ENCODE measurements around the gene ASCL2.
"Not testable (repeated sequence)": the region's sequence is repeated elsewhere in the genome, so short reads cannot be mapped to it uniquely, and the experiment has no call there.

Gene ASCL2

GRCh38 chr11:2259466-2259830 lies 10.9 kb downstream of the ASCL2 start:
- DNase-seq (ENCODE audit: low spot score), result no peak

GRCh38 chr11:2258501-2259465 lies 11.6 kb downstream of the ASCL2 start:
- no peak for DNase-seq (ENCODE audit: low spot score)

GRCh38 chr11:2256951-2257700 lies 13.3 kb downstream of the ASCL2 start:
- DNase-seq (ENCODE audit: low spot score), result no peak

GRCh38 chr11:2256293-2256913 lies 14.0 kb downstream of the ASCL2 start:
- no peak for DNase-seq (ENCODE audit: low spot score)

DNA sequence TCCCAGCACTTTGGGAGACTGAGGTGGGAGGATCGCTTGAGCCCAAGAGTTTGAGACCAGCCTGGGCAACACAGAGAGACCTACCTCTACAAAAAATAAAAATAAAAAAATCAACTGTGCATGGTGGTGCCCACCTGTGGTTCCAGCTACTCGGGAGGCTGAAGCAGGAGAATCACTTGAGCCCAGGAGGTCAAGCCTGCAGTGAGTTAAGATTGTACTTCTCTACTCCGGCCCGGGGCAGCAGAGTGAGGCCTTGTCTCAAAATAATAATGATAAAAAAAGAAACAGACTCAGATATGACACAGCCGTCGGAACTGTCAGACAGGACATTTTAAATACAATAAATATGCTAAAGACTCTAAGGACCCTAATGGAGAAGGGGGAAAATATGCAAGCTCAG lies 18.4 kb downstream of the ASCL2 start:
- DNase-seq (ENCODE audit: low spot score), result no peak

GRCh38 chr11:2251138-2251537 lies 19.2 kb downstream of the ASCL2 start:
- no peak for DNase-seq (ENCODE audit: low spot score)

DNA sequence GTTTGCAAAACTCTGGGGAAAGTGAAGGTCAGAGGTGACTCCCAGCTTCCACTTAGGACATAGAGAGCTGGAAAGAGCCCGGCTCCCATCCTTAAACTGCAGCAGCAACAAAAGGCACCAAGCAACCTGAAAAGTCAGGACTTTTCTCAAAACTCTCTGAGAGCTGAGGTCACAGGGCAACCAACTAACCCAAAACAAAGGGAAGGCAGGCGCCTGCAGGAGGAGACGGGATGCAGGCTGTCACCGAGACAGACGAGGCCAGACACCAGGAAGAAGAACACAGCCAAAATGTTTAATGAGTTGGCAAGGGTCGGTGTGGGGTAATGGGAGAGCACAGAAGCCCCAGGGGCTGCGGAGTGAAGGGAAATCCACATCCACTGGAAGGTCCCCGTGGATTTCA lies 19.9 kb downstream of the ASCL2 start:
- no peak for DNase-seq (ENCODE audit: low spot score)

DNA sequence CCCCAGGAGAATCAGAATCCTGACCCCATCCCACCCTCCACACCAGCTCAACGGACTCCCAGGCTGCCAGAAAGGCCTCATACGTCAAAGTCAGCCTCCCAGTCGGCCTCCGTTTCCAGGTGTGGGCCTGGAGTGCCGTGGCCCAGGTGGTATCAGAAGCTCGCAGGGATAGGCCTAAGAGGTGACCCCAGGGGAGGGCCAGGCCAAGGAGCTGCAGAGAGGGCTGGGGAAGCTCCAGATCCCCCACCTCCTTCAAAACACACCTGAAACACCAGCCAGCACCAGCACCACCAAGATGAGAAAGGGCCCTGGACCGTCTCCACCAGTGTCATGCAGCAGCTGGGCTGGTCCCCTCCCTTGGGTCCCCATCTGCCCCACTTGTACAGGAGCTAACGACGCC lies 20.3 kb downstream of the ASCL2 start:
- no peak for DNase-seq (ENCODE audit: low spot score)

- no peak for DNase-seq (ENCODE audit: low spot score)
Measured at GRCh38 chr11:2249189-2249916, 21.0 kb downstream of the ASCL2 start.

GRCh38 chr11:2248762-2249161 lies 21.6 kb downstream of the ASCL2 start:
- no peak for DNase-seq (ENCODE audit: low spot score)

- no peak for DNase-seq (ENCODE audit: low spot score)
Measured at GRCh38 chr11:2248242-2248641, 22.1 kb downstream of the ASCL2 start.

GRCh38 chr11:2247496-2247895 lies 22.9 kb downstream of the ASCL2 start:
- DNase-seq (ENCODE audit: low spot score), result no peak

DNA sequence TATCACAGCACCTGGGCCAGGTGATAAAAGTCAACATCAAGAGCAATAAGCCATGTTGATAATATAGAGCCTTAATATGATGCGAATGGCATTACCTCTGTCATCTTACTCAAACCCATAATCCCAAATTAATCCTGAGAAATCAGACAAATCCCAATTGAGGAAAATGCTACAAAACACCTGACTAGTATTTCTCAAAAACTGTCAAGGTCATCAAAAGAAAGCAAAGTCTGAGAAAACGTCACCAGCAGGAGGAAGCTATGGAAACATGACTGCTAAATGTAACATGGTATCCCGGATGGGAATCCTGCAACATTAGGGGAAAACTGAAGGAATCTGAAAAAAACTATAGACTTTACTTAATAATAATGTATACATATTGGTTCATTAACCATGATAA lies 29.6 kb downstream of the ASCL2 start:
- DNase-seq (ENCODE audit: low spot score), result no peak

DNA sequence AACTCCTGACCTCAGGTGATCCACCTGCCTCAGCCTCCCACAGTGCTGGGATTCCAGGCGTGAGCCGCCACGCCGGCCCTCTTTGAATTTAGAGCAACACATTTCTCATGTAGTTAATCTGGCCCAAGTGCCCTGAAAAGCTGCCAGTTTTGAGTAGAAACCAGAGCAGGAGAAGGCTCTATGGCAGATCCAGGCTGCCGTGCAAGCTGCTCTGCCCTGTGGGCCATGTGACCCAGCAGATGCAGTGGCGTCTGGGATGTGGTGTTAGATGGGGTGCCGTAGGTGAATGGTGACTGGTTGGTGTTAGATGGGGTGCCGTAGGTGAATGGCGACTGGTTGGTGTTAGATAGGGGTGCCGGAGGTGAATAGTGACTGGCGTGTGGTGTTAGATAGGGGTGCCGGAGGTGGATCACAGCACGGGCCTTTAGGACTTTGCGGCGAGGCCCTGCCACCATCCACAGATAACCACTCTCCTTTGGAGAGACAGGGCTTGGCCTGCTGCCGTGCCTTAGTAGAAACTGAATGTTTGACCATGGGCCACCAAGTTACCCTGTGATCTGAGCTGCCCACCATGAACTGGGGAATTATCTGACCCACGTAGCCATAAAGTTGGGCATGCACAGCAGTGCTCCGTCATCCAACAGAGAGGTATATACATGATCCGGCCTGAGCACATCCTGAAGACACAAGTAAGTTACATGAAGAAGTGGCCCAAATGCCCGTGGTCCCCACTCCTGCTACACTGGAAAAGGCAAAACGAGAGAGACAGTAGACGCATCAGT lies 32.7 kb downstream of the ASCL2 start:
- no peak for DNase-seq (ENCODE audit: low spot score)

DNA sequence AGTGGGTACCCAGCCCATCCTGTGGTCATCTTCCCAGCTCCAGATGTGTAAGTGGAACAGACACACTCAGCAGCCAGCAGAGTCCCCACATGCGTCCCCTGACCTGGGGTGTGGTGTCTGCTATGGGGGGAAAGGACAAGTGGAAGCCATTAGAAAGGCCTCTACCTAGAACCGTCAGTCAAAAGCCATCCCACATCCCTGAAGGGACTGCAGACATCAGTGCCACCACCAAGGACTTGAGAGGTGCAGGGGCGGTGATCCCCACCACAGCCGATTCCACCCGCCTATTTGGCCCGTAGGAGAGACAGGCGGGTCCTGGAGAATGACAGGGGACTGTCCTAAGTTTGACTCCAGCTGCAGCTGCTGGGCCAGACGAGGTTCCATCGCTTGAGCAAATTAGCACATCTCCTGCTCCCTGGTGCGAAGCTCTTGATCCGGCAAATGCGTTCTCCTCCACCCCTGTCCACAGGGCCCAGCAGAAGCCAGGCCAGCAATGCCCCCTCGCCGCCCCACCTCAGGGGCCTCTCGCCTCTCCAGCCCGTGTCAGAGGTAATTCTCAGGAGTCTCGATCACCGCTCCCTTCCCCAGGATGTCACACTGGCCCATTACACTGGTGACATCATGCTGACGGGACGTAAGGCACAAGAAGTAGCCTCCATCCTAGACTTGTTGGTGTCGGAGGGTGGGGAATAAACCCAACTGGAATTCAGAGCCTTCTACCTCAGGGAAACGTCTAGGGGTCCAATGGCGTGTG lies 33.8 kb downstream of the ASCL2 start:
- DNase-seq (ENCODE audit: low spot score), result not testable (repeated sequence)

DNA sequence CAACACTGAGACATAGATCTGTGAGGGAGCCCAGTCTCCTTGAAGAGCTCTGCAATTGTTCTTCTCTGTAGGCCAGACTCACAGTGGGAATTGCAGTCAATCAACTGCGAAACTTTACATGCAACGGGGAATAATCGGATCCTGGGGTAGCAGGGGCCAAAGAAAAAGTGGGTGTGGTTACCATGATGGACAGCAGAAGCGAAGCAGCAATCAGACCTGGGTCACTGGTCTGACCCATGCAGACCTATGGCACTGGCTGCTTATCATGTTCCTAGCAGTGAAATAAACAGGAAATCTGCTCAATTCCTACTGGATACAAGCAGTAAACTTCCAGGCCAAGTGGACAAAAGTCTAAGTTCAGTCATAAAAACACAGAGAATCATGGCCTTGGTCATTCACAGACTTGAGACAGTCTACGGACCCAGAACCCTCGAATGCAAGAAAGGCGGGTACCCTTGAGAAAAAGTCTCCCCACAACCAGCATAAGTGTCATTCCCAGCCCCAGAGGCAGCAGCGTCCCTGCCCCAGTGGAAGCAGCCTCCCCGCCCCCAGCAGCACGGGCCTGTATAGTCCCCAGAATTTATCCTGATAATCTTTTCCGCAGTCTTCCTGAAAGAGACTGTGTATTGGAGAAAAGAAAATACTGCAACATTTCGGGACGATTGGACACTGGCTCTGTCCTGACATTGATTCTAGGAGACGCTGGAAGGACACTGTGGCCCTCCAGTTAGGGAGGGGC lies 34.6 kb downstream of the ASCL2 start:
- DNase-seq (ENCODE audit: low spot score), result no peak

GRCh38 chr11:2234963-2235362 lies 35.4 kb downstream of the ASCL2 start:
- DNase-seq (ENCODE audit: low spot score), result no peak

DNA sequence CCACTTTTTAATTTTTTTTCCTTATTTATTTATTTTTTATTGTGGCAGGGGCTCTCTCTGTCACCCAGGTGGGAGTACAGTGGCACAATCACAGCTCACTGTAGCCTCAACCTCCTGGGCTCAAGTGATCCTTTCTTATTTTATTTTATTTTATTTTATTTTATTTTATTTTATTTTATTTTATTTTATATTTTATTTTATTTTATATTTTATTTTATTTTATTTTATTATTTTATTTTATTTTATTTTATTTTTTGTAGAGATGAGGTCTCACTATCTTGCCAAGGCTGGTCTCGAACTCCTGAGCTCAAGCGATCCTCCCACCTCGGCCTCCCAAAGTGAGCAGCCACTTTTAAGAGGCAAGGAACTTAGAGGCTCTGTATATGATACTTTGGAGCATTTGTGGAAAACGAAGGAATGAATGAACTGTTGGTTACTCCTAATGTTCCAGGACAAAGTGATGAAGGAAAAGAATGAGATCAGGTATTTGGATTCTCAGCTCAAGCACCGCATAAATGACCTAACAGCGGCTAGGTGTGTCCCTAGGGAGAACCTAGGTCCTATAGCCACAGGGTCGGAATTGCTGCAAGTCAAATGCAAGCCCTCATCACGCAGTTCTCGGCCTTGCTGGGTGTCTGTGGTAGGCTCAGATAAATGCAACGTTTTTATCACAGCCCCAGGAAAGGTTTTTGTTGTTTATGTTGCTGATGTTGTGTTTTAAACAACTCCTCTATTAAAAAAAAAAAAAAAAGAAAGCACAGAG lies 36.5 kb downstream of the ASCL2 start:
- no peak for DNase-seq (ENCODE audit: low spot score)

DNA sequence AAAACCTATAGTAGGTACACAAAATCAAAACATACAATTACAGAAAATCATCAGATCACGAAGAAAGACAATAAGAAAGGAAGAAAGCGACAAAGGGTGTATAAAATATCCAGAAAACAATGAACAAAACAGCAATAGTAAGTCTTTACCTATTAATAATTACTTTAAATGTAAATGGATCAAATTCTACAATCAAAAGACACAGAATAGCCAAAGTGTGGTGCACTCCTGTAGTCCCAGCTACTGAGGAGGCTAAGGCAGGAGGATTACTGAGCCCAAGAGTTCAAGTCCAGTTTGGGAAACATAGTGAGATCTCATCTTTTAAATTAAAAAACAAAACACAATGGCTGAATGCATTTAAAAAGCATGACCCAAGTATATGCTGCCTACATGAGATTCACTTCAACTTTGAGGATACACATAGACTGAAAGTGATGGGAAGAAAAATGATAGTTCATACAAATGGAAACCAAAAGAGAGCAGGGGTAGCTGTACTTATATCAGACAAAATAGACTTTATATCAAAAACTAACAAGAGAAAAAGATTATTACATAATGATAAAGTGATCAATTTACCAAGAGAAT lies 40.6 kb downstream of the ASCL2 start:
- DNase-seq (ENCODE audit: low spot score), result no peak

Measured in LoVo (cell line).